Activated CD4-positive, CD25-positive, alpha-beta regulatory T cell treated with anti-CD3 and anti-CD28 coated beads, Interleukin-2, amount 50 U/mL, for 24 hours (primary cell): ENCODE measurements around the gene VPS37B.
A peak's percentile ranks its signal among the peaks of the same experiment; 100 is the strongest.

Source experiments
- ATAC-seq, 2 donors: fragments of 150-1000 bp; cut with Tn5 transposase; one replicate each; pipeline ENCODE4 v1.10.0; 2021; ENCODE audit warnings: mild to moderate bottlenecking in 1 of 2, moderate library complexity in 1 of 2

VPS37B gene

GRCh38 chr12:122851820-122852219, 44.1 kb downstream of the VPS37B start:
- no peak for ATAC-seq

- ATAC-seq = no peak
Measured at GRCh38 chr12:122850695-122851350, 45.1 kb downstream of the VPS37B start.

- no peak for ATAC-seq
Measured at GRCh38 chr12:122850048-122850445, 45.9 kb downstream of the VPS37B start.

GRCh38 chr12:122849352-122850047, 46.4 kb downstream of the VPS37B start:
- no peak for ATAC-seq

- ATAC-seq = no peak
Measured at GRCh38 chr12:122848471-122849351, 47.2 kb downstream of the VPS37B start.

- no peak for ATAC-seq
Measured at GRCh38 chr12:122847921-122848421, 48.0 kb downstream of the VPS37B start.

- ATAC-seq = no peak
Measured at GRCh38 chr12:122847516-122847836, 48.4 kb downstream of the VPS37B start.

GRCh38 chr12:122846622-122847515, 49.1 kb downstream of the VPS37B start:
- no peak for ATAC-seq

GRCh38 chr12:122845865-122846621, 49.9 kb downstream of the VPS37B start:
- no peak for ATAC-seq

- no peak for ATAC-seq
Measured at GRCh38 chr12:122845041-122845864, 50.7 kb downstream of the VPS37B start.

- ATAC-seq = no peak
Measured at GRCh38 chr12:122844366-122844971, 51.5 kb downstream of the VPS37B start.

GRCh38 chr12:122843455-122843854, 52.5 kb downstream of the VPS37B start:
- no peak for ATAC-seq

- ATAC-seq = peak in 1 of 2 donors; percentile 5
Measured at GRCh38 chr12:122842505-122843405, 53.2 kb downstream of the VPS37B start.

GRCh38 chr12:122841544-122842321, 54.2 kb downstream of the VPS37B start:
- no peak for ATAC-seq

- no peak for ATAC-seq
Measured at GRCh38 chr12:122840580-122841513, 55.1 kb downstream of the VPS37B start.

GRCh38 chr12:122839907-122840554, 55.9 kb downstream of the VPS37B start:
- ATAC-seq = no peak

- ATAC-seq = no peak
Measured at GRCh38 chr12:122838841-122839240, 57.1 kb downstream of the VPS37B start.
